ENCODE data around the gene GPR158. TPM values are rescaled to one million over a fixed set of nuclear protein-coding genes. Genes with fewer than 3 reads are reported as not detected.

The GPR158 gene
- total RNA-seq, 2 donors from 2014 or later, result not detected

- TF ChIP-seq, protein P1, sequence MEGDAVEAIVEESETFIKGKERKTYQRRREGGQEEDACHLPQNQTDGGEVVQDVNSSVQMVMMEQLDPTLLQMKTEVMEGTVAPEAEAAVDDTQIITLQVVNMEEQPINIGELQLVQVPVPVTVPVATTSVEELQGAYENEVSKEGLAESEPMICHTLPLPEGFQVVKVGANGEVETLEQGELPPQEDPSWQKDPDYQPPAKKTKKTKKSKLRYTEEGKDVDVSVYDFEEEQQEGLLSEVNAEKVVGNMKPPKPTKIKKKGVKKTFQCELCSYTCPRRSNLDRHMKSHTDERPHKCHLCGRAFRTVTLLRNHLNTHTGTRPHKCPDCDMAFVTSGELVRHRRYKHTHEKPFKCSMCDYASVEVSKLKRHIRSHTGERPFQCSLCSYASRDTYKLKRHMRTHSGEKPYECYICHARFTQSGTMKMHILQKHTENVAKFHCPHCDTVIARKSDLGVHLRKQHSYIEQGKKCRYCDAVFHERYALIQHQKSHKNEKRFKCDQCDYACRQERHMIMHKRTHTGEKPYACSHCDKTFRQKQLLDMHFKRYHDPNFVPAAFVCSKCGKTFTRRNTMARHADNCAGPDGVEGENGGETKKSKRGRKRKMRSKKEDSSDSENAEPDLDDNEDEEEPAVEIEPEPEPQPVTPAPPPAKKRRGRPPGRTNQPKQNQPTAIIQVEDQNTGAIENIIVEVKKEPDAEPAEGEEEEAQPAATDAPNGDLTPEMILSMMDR (IDR thresholded peaks at IDR 0.05), result no peak
Measured at GRCh38 chr10:25336330-25336729, 161.5 kb downstream of the GPR158 start.

DNA sequence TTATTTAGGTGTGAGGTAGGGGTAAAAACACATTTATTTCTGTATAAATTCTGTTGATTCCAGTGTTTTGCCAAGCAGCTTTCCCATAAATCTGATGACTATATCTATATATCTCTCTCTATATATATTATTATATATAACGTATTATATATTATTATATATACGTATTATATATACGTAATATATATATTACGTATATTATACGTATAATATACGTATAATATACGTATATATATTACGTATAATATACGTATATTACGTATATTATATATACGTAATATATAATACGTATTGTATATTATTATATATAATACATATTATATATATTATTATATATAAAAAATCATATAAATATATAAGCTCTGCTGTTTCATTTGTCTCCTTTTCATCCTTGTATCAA, 163.5 kb downstream of the GPR158 start:
- DNase-seq (ENCODE audit: low spot score), result no peak
- Histone ChIP-seq H3K9me3 (no peaks in the 10 kb centered on the region), H3K27ac (no peak overlapping the region), H3K4me1 (no peaks in the 10 kb centered on the region), H3K27me3 (no peaks in the 10 kb centered on the region), H3K36me3 (no peaks in the 10 kb centered on the region), H3K4me3 (no peak overlapping the region)
- TF ChIP-seq, protein P1 (IDR thresholded peaks at IDR 0.05), result no peak

More at GRCh38 chr10:25336330-25336729, 161.5 kb downstream of the GPR158 start:
- Histone ChIP-seq H3K9me3 (no peaks in the 10 kb centered on the region), H3K4me1 (no peaks in the 10 kb centered on the region), H3K27me3 (no peaks in the 10 kb centered on the region), H3K27ac (no peak overlapping the region), H3K36me3 (no peaks in the 10 kb centered on the region), H3K4me3 (no peak overlapping the region)
- DNase-seq (ENCODE audit: low spot score), result no peak

GRCh38 chr10:25339966-25340365, 165.2 kb downstream of the GPR158 start:
- Histone ChIP-seq H3K27me3 (no peaks in the 10 kb centered on the region), H3K36me3 (no peaks in the 10 kb centered on the region), H3K9me3 (no peaks in the 10 kb centered on the region), H3K4me3 (no peak overlapping the region), H3K4me1 (no peaks in the 10 kb centered on the region), H3K27ac (no peak overlapping the region)
- TF ChIP-seq, protein P1 (IDR thresholded peaks at IDR 0.05), result no peak
- DNase-seq (ENCODE audit: low spot score), result no peak

GRCh38 chr10:25349520-25349919, 174.7 kb downstream of the GPR158 start:
- DNase-seq (ENCODE audit: low spot score), result no peak
- TF ChIP-seq, protein P1 (IDR thresholded peaks at IDR 0.05), result no peak
- peaks cover 0 to 3% of the 10 kb centered on the region in 2 donors for H3K9me3 ChIP-seq
- no peaks in the 10 kb centered on the region for H3K27me3 ChIP-seq
- no peak overlapping the region for H3K4me3 ChIP-seq
- H3K36me3 ChIP-seq, result no peaks in the 10 kb centered on the region
- no peaks in the 10 kb centered on the region for H3K4me1 ChIP-seq
- H3K27ac ChIP-seq, result no peak overlapping the region

- Histone ChIP-seq H3K4me3 (no peak overlapping the region), H3K4me1 (no peaks in the 10 kb centered on the region), H3K36me3 (no peaks in the 10 kb centered on the region), H3K9me3 (peaks cover 0 to 34% of the 10 kb centered on the region in 2 donors), H3K27ac (no peak overlapping the region), H3K27me3 (no peaks in the 10 kb centered on the region)
- no peak for DNase-seq (ENCODE audit: low spot score)
- TF ChIP-seq, protein P1 (IDR thresholded peaks at IDR 0.05), result no peak
Measured at GRCh38 chr10:25356609-25357008, 181.8 kb downstream of the GPR158 start.

- Histone ChIP-seq H3K36me3 (no peaks in the 10 kb centered on the region), H3K4me3 (no peak overlapping the region), H3K27me3 (no peaks in the 10 kb centered on the region), H3K27ac (no peak overlapping the region), H3K4me1 (no peaks in the 10 kb centered on the region), H3K9me3 (peaks cover 0 to 34% of the 10 kb centered on the region in 2 donors)
- TF ChIP-seq, protein P1 (IDR thresholded peaks at IDR 0.05), result no peak
- DNase-seq (ENCODE audit: low spot score), result no peak
Measured at GRCh38 chr10:25357269-25357668, 182.5 kb downstream of the GPR158 start.

All from right atrium auricular region (tissue), 2 donors.